Gastrocnemius medialis (tissue), 4 donors: Measurements from ENCODE around the gene SEPTIN10. TPM values are rescaled to one million over a fixed set of nuclear protein-coding genes. Genes with fewer than 3 reads are reported as not detected.

Source experiments
- ATAC-seq, 2 donors: fragments of 150-250 bp; one replicate each; pipeline ENCODE4 v1.9.1; 2016
- DNase-seq, 2 donors: peaks; one replicate each; pipeline ENCODE4 v3.0.0-alpha.2; 2019
- H3K27ac ChIP-seq, 4 donors: fragments of 200-600 bp; sonication (generic); 1 replicate in 1 of 4; 2 replicates in 3 of 4; pipeline ENCODE4 v1.5.1; 2016 to 2018; ENCODE audit warnings: mild to moderate bottlenecking in 2 of 4, moderate library complexity in 1 of 4
- H3K27me3 ChIP-seq, 3 donors: fragments of 200-600 bp; sonication (generic) in 2 of 3; 1 replicate in 1 of 3; 2 replicates in 2 of 3; pipeline versions ENCODE4 v1.5.1 to v1.6.0; 2016 to 2019; ENCODE audit warnings: mild to moderate bottlenecking in 1 of 3, moderate library complexity in 1 of 3
- H3K36me3 ChIP-seq, 2 donors: fragments of 200-600 bp; sonication (generic) in 1 of 2; one replicate each; pipeline ENCODE4 v1.5.1; 2017 to 2018
- H3K4me1 ChIP-seq, 2 donors: fragments of 200-600 bp; sonication (generic) in 1 of 2; one replicate each; pipeline ENCODE4 v1.5.1; 2016 to 2017; ENCODE audit warnings: mild to moderate bottlenecking in 2 of 2
- H3K4me3 ChIP-seq, 4 donors: fragments of 200-600 bp; sonication (generic) in 3 of 4; 1 replicate in 1 of 4; 2 replicates in 3 of 4; pipeline ENCODE4 v1.5.1; 2016 to 2019; ENCODE audit warnings: mild to moderate bottlenecking in 2 of 4
- H3K9me3 ChIP-seq, 3 donors: fragments of 200-600 bp; sonication (generic) in 2 of 3; 1 replicate in 1 of 3; 2 replicates in 2 of 3; pipeline ENCODE4 v1.5.1; 2016 to 2019
- POLR2A ChIP-seq, 2 donors: fragments of 450-650 bp; IDR thresholded peaks; one replicate each; pipeline ENCODE4 v1.6.1; 2017; ENCODE audit warnings: antibody characterized with exemption in 2 of 2, mild to moderate bottlenecking in 2 of 2, moderate library complexity in 2 of 2
- in situ Hi-C, 4 donors: fragments of 200-750 bp; cut with MboI; loops; one replicate each; pipeline versions ENCODE4 v1.15.0 to v1.8.0; 2017; ENCODE audit warnings: low sequenced_read_pairs in 4 of 4
- intact Hi-C: fragments of 100-400 bp; cut with DNase I; formaldehyde crosslinking; loops from one replicate; pipeline ENCODE4 v1.15.1; 2023; ENCODE audit warnings: low total_unique reads
- total RNA-seq, 4 donors: library from RNA; depleted of rRNA; stranded (reverse); fragments of >200 nt; gene quantifications; one replicate each; pipeline versions ENCODE4 v1.1.0 to v1.2.3, GENCODE V29; 2016
- TF ChIP-seq, protein P1 (sequence below), 5 experiments: fragments of 450-650 bp in 3 of 5; fragments of 200-600 bp in 2 of 5; sonication (generic) in 2 of 5; IDR thresholded peaks in 4 of 5; conservative IDR thresholded peaks in 1 of 5; 1 replicate in 4 of 5; 2 replicates in 1 of 5; pipeline ENCODE4 v1.5.1; 2016 to 2019; ENCODE audit warnings: antibody characterized with exemption in 5 of 5, mild to moderate bottlenecking in 3 of 5, moderate library complexity in 3 of 5

The SEPTIN10 gene
- total RNA-seq, 4 donors from 2014 or later: 22.3 to 39.4 (median 29.6) TPM

DNA sequence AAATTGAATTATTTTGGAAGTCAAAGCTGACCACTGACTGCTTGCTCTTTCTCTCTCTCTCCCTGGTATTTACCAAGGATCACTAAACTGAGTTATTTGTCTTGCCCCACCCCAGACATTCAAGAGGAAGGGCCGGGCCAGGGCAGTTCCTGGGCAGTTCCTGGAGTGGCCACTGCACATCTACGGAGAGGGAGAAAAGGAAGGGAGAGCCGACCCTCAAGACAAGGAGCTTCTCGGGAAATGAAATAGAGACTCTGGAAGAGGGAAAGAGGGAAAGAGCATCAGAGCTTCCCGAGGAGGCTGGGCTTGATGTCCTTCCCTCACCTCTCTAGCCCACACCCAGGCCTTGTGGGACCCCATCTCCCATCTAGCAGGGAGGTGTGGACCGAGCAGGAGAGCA is 83.1 kb downstream of the SEPTIN10 start:
- no peaks in the 10 kb centered on the region for H3K4me1 ChIP-seq
- no peak for TF ChIP-seq POLR2A (IDR thresholded peaks at IDR 0.05)
- TF ChIP-seq, protein P1, sequence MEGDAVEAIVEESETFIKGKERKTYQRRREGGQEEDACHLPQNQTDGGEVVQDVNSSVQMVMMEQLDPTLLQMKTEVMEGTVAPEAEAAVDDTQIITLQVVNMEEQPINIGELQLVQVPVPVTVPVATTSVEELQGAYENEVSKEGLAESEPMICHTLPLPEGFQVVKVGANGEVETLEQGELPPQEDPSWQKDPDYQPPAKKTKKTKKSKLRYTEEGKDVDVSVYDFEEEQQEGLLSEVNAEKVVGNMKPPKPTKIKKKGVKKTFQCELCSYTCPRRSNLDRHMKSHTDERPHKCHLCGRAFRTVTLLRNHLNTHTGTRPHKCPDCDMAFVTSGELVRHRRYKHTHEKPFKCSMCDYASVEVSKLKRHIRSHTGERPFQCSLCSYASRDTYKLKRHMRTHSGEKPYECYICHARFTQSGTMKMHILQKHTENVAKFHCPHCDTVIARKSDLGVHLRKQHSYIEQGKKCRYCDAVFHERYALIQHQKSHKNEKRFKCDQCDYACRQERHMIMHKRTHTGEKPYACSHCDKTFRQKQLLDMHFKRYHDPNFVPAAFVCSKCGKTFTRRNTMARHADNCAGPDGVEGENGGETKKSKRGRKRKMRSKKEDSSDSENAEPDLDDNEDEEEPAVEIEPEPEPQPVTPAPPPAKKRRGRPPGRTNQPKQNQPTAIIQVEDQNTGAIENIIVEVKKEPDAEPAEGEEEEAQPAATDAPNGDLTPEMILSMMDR (IDR thresholded peaks at IDR 0.05 in 4 of 5, conservative IDR thresholded peaks at IDR 0.05 in 1 of 5): no peak
- H3K27ac ChIP-seq: no peak overlapping the region
- no peak for ATAC-seq
- no peak overlapping the region for H3K4me3 ChIP-seq
- intact Hi-C loops: no loop called here
- no peaks in the 10 kb centered on the region for H3K27me3 ChIP-seq
- H3K36me3 ChIP-seq: no peaks in the 10 kb centered on the region
- no peak for DNase-seq
- H3K9me3 ChIP-seq: no peaks in the 10 kb centered on the region
- in situ Hi-C loops: no loop called here

DNA sequence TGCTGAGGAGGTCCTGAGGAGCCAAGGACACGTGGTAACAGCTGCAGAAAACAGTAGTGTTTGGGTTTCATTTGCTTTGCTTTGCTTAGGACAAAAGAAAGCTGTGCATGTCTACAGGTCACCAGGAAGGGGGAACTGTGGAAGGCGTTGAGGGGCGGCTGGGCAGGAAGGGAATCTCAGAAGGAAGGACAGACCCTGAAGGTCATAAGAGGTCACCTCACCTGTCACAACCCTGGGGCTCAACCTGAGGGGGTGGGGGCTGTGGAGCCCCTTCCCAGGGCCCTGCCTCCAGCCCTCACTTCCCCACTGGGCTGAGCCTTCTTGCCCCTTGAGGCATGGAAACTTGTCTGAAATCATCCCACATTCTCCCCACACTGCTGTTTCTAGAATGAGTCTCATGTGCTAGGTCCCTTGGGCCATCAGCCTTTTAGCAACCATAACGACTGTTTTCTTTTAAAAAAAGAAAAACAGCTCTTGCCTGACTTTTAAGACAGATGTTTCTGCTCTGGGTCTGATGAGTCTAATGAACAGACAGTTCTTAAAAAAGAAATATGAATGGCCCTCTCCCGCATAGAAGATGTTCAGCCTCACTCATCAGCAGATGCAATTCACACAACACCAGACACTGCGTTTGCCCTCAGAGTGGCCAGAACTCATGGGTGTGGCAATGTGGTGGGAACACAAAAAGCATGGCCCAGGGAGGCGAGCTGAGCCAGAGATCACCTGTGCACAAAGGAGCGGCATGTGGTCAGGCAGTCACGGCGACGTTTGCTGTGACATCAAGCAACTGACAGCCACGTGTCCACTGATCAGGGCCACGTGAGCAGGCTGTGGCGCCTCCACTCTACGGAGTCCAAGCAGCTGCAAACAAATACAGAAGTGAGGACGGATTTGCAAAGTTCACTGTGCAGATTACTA is 84.0 kb downstream of the SEPTIN10 start:
- H3K9me3 ChIP-seq: no peaks in the 10 kb centered on the region
- H3K4me3 ChIP-seq: no peak overlapping the region
- ATAC-seq: no peak
- no peaks in the 10 kb centered on the region for H3K27me3 ChIP-seq
- in situ Hi-C loops (no loop called here), intact Hi-C loops (no loop called here)
- H3K36me3 ChIP-seq: no peaks in the 10 kb centered on the region
- H3K27ac ChIP-seq: no peak overlapping the region
- no peak for TF ChIP-seq POLR2A (IDR thresholded peaks at IDR 0.05)
- TF ChIP-seq, protein P1 (IDR thresholded peaks at IDR 0.05 in 4 of 5, conservative IDR thresholded peaks at IDR 0.05 in 1 of 5): no peak
- DNase-seq: no peak
- H3K4me1 ChIP-seq: no peaks in the 10 kb centered on the region

DNA sequence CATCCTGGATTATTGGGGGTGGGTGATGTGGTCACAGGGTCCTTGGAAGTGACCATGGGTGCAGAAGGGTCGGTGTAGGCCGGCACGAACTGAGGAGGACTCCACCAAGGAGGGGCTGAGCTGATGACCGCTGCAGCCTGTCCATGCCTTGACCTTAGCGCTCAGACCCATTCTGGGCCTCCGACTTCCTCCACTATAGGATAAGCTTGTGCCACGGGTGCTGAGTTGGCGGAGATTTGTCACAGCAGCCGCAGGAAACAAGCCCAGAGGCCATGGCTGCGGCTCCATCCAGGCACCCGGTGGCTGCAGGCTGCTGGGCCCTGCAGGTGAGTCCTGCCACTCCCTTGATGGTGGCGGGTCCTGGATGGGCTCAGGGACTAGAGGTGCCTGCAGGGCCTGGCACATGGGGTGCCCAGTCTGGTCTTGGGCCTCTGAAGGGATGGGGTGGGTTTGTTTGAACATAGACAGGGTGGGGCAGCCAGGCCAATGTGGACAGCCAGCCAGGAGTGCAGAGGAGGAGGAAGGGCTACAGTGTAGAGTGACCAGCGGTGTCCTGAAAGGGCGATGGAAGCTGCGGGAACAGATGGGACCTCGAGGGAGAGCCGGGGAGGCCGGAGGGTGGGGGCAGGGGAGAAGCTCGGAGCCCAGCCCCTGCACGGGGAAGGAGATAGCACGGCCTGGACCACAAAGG is 84.8 kb downstream of the SEPTIN10 start:
- H3K27ac ChIP-seq: no peak overlapping the region
- no peaks in the 10 kb centered on the region for H3K9me3 ChIP-seq
- DNase-seq: no peak
- ATAC-seq: no peak
- no peaks in the 10 kb centered on the region for H3K4me1 ChIP-seq
- in situ Hi-C loops: no loop called here
- H3K27me3 ChIP-seq: no peaks in the 10 kb centered on the region
- intact Hi-C loops: no loop called here
- no peak overlapping the region for H3K4me3 ChIP-seq
- H3K36me3 ChIP-seq: no peaks in the 10 kb centered on the region
- TF ChIP-seq, protein P1 (IDR thresholded peaks at IDR 0.05 in 4 of 5, conservative IDR thresholded peaks at IDR 0.05 in 1 of 5): no peak
- no peak for TF ChIP-seq POLR2A (IDR thresholded peaks at IDR 0.05)

DNA sequence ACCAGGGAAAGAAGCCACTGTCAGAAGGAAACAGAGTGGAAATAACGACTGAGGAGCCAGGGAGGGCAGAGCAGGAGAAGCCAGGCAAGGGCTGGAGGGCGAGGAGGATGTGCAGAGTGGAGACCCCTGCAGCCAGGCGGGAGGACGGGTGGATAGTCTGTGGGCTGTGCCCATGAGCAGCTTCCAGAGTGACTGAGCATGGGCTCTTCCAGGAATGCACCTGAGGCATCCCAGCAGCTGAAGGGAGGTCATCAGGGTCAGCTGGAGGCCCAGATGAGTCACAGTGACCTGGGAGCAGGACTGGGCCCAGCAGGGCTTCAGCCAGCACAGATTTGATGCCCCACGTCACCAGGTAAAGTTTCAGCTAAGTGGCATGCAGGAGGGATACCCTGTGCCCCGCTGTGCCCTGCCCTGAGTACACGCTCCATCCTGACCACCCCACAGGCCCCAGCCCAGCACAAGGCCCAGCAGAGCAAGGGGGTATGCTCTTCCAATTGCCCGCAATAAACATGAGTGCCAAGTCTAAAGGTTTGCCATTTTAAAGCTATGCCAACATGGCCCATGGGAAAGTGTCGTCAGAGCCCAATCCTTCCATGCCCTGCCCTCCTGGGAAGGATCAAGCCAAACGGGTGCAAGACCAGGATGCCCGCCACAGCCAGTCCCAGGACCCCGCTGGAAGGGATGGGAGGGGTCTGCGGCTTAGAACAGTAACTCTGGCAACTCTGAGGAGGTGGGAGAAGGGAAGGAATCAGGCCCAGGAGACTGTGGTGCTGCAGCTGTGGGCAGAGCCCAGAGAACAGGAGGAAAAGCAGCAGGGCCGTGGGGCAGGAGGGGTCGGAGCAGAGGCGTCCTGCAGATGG is 85.7 kb downstream of the SEPTIN10 start:
- no peak for TF ChIP-seq POLR2A (IDR thresholded peaks at IDR 0.05)
- TF ChIP-seq, protein P1 (IDR thresholded peaks at IDR 0.05 in 4 of 5, conservative IDR thresholded peaks at IDR 0.05 in 1 of 5): no peak
- no peak overlapping the region for H3K27ac ChIP-seq
- H3K36me3 ChIP-seq: no peaks in the 10 kb centered on the region
- H3K4me3 ChIP-seq: no peak overlapping the region
- ATAC-seq: no peak
- no peaks in the 10 kb centered on the region for H3K27me3 ChIP-seq
- H3K9me3 ChIP-seq: no peaks in the 10 kb centered on the region
- in situ Hi-C loops: no loop called here
- peak in 1 of 2 donors; percentile 4 for DNase-seq
- intact Hi-C loops: no loop called here
- H3K4me1 ChIP-seq: no peaks in the 10 kb centered on the region
